Measurements from ENCODE around the gene PEAK3. TPM values are rescaled to one million over a fixed set of nuclear protein-coding genes. Genes with fewer than 3 reads are reported as not detected.

Gene PEAK3
- total RNA-seq, 4 donors from 2014 or later = 0.16 to 1.3 (median 0.27) TPM; not detected in 1

- 0% methylated on average over 1 of the region's 74 CpGs; no CpG with 5 or more reads in 1 of the 2 donors for WGBS, 2 donors (ENCODE audit: low coverage in 1 of 2)
- Histone ChIP-seq H3K27me3 (peaks cover 61% of the 10 kb centered on the region), H3K4me1 (peaks cover 0 to 38% (median 31%) of the 10 kb centered on the region in 3 donors), H3K36me3 (no peaks in the 10 kb centered on the region), H3K9me3 (no peaks in the 10 kb centered on the region), H3K27ac (peak overlapping the region in 1 of 4 donors; percentile 56), H3K4me3 (peak overlapping the region in 1 of 2 donors; percentile 50)
- no peak for TF ChIP-seq POLR2A (IDR thresholded peaks at IDR 0.05)
- no peak for TF ChIP-seq POLR2AphosphoS5 (IDR thresholded peaks at IDR 0.05)
- TF ChIP-seq EP300 (IDR thresholded peaks at IDR 0.05) = no peak
- no peak for TF ChIP-seq CTCF (IDR thresholded peaks at IDR 0.05)
- ATAC-seq = peak; percentile 37
Measured at GRCh38 chr19:2289714-2290435, 7.9 kb upstream of the PEAK3 start.

- Histone ChIP-seq H3K27ac (peak overlapping the region in 1 of 4 donors; percentile 56), H3K9me3 (no peaks in the 10 kb centered on the region), H3K4me1 (peaks cover 0 to 30% (median 23%) of the 10 kb centered on the region in 3 donors), H3K36me3 (no peaks in the 10 kb centered on the region), H3K27me3 (peaks cover 61% of the 10 kb centered on the region), H3K4me3 (peak overlapping the region in 1 of 2 donors; percentile 50)
- no CpG with 5 or more reads among the region's 28 CpGs for WGBS, 2 donors (ENCODE audit: low coverage in 1 of 2)
- no peak for ATAC-seq
- no peak for TF ChIP-seq CTCF (IDR thresholded peaks at IDR 0.05)
- TF ChIP-seq POLR2A (IDR thresholded peaks at IDR 0.05) = no peak
- TF ChIP-seq EP300 (IDR thresholded peaks at IDR 0.05) = no peak
- no peak for TF ChIP-seq POLR2AphosphoS5 (IDR thresholded peaks at IDR 0.05)
Measured at GRCh38 chr19:2288818-2289713, 7.1 kb upstream of the PEAK3 start.

GRCh38 chr19:2288338-2288817 is 6.4 kb upstream of the PEAK3 start:
- H3K27ac ChIP-seq = no peak overlapping the region
- no CpG with 5 or more reads among the region's 17 CpGs for WGBS, 2 donors (ENCODE audit: low coverage in 1 of 2)
- no peak overlapping the region for H3K4me3 ChIP-seq
- H3K9me3 ChIP-seq = no peaks in the 10 kb centered on the region
- peaks cover 58% of the 10 kb centered on the region for H3K27me3 ChIP-seq
- TF ChIP-seq EP300 (IDR thresholded peaks at IDR 0.05) (no peak), POLR2A (IDR thresholded peaks at IDR 0.05) (no peak), POLR2AphosphoS5 (IDR thresholded peaks at IDR 0.05) (no peak), CTCF (IDR thresholded peaks at IDR 0.05) (no peak)
- peaks cover 0 to 27% (median 23%) of the 10 kb centered on the region in 3 donors for H3K4me1 ChIP-seq
- no peak for ATAC-seq
- no peaks in the 10 kb centered on the region for H3K36me3 ChIP-seq

GRCh38 chr19:2287585-2288337 is 5.8 kb upstream of the PEAK3 start:
- Histone ChIP-seq H3K36me3 (no peaks in the 10 kb centered on the region), H3K4me3 (no peak overlapping the region), H3K27ac (no peak overlapping the region), H3K9me3 (no peaks in the 10 kb centered on the region), H3K4me1 (peaks cover 0 to 30% (median 23%) of the 10 kb centered on the region in 3 donors), H3K27me3 (peaks cover 51% of the 10 kb centered on the region)
- ATAC-seq = no peak
- TF ChIP-seq CTCF (IDR thresholded peaks at IDR 0.05) (no peak), POLR2AphosphoS5 (IDR thresholded peaks at IDR 0.05) (no peak), POLR2A (IDR thresholded peaks at IDR 0.05) (no peak), EP300 (IDR thresholded peaks at IDR 0.05) (no peak)
- 79 to 80% methylated on average over 2 of the region's 13 CpGs for WGBS, 2 donors (ENCODE audit: low coverage in 1 of 2)
